CD4-positive, alpha-beta memory T cell (primary cell): ENCODE data around the gene NPTX1. TPM values are rescaled to one million over a fixed set of nuclear protein-coding genes. Genes with fewer than 3 reads are reported as not detected.

Experiments
- CTCF ChIA-PET: fragments of 350-600 bp; sonication (Branson Sonifier 250); formaldehyde crosslinking; loops from one replicate; lab custom pipeline; 2021; ENCODE audit warnings: inconsistent platforms; ENCODE audit not compliant: partially characterized antibody; lab: Charles Lee
- POLR2A ChIA-PET: fragments of 350-600 bp; sonication (Branson Sonifier 250); formaldehyde crosslinking; loops from one replicate; lab custom pipeline; 2021; ENCODE audit not compliant: partially characterized antibody; lab: Charles Lee
- DNase-seq, 5 donors: peaks; one replicate each; pipeline versions ENCODE4 v3.0.0 to v3.0.0-alpha.2; 2020 to 2022; ENCODE audit warnings: mixed read lengths in 1 of 5
- H3K27ac ChIP-seq: one replicate; pipeline ENCODE4 v1.7.0; 2013; ENCODE audit warnings: low read depth, low read length
- H3K27me3 ChIP-seq: 2 replicates; pipeline ENCODE4 v1.7.0; 2013; ENCODE audit warnings: mild to moderate bottlenecking, low read length, moderate library complexity; ENCODE audit not compliant: insufficient read depth
- H3K36me3 ChIP-seq: 2 replicates; pipeline ENCODE4 v1.7.0; 2013; ENCODE audit warnings: mild to moderate bottlenecking, low read length, moderate library complexity; ENCODE audit not compliant: insufficient read depth
- H3K4me1 ChIP-seq: 2 replicates; pipeline ENCODE4 v1.7.0; 2013; ENCODE audit warnings: mild to moderate bottlenecking, low read length, moderate library complexity; ENCODE audit not compliant: insufficient read depth
- H3K4me3 ChIP-seq, 2 donors: one replicate each; pipeline ENCODE4 v1.7.0; 2013; ENCODE audit warnings: low read length in 2 of 2, mild to moderate bottlenecking in 1 of 2
- H3K9me3 ChIP-seq, 2 donors: one replicate each; pipeline ENCODE4 v1.7.0; 2013; ENCODE audit warnings: low read length in 2 of 2, control low read depth in 1 of 2; ENCODE audit not compliant: control insufficient read depth in 1 of 2
- H3K27ac Mint-ChIP-seq, 7 donors: one replicate each; pipeline ENCODE4 v1.8.0; 2020 to 2021; ENCODE audit warnings: mixed read lengths in 7 of 7, mild to moderate bottlenecking in 6 of 7, inconsistent platforms in 3 of 7, moderate library complexity in 3 of 7
- H3K27me3 Mint-ChIP-seq, 2 donors: one replicate each; pipeline ENCODE4 v1.8.0; 2020 to 2021; ENCODE audit warnings: mixed read lengths in 2 of 2
- H3K36me3 Mint-ChIP-seq, 2 donors: one replicate each; pipeline ENCODE4 v1.8.0; 2020 to 2021; ENCODE audit warnings: mixed read lengths in 2 of 2, inconsistent platforms in 1 of 2, mild to moderate bottlenecking in 1 of 2
- H3K4me1 Mint-ChIP-seq, 4 donors: one replicate each; pipeline ENCODE4 v1.8.0; 2020 to 2021; ENCODE audit warnings: mixed read lengths in 4 of 4, mild to moderate bottlenecking in 1 of 4
- H3K4me3 Mint-ChIP-seq, 8 donors: one replicate each; pipeline ENCODE4 v1.8.0; 2020 to 2021; ENCODE audit warnings: mixed read lengths in 8 of 8, mild to moderate bottlenecking in 7 of 8, moderate library complexity in 6 of 8, inconsistent platforms in 3 of 8
- H3K9me3 Mint-ChIP-seq, 8 donors: one replicate each; pipeline ENCODE4 v1.8.0; 2020 to 2021; ENCODE audit warnings: mixed read lengths in 8 of 8, mild to moderate bottlenecking in 5 of 8, inconsistent platforms in 3 of 8, moderate library complexity in 1 of 8
- intact Hi-C: fragments of 100-400 bp; cut with micrococcal nuclease; formaldehyde crosslinking; loops from one replicate; pipeline ENCODE4 v1.15.1; 2023
- polyA plus RNA-seq, 2 donors: library from polyadenylated mRNA; unstranded; fragments of 300-500 nt; fragmentation: Illumina TruSeq; gene quantifications; one replicate each; pipeline ENCODE4 v1.2.3, GENCODE V29; 2021
- total RNA-seq, 2 experiments: library from RNA; stranded (reverse); gene quantifications; one replicate each; pipeline ENCODE4 v1.2.3, GENCODE V29; 2021

The NPTX1 gene
- total and polyA plus RNA-seq, 4 experiments from 2014 or later = 0.38 TPM; not detected in 3

DNA sequence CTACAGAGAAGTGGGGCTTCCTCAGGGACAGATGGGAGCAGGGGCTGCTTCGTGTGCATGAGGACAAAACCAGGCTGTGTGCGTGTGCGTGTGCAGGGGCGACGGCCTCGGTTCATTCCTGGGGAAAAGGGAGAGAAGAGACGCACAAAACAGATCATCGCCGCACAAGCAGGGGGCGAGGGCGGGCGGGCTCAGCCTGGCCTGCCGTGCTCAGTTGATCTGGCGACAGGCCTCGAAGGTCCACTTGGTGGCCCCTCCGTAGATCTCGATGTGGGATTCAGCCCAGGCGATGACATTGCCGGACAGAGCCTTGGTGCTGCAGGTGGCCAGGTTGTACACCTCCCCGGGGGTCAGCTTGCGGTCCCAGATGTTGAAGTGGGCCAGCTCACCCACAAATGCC, 5.8 kb downstream of the NPTX1 start:
- ChIA-PET CTCF (no interaction called here), POLR2A (no interaction called here)
- no peaks in the 10 kb centered on the region for H3K36me3 Mint-ChIP-seq
- H3K4me1 Mint-ChIP-seq = peaks cover 15 to 27% (median 20%) of the 10 kb centered on the region in 4 donors
- intact Hi-C loops = no loop called here
- no peak overlapping the region for H3K4me3 Mint-ChIP-seq
- no peak for DNase-seq
- no peak overlapping the region for H3K4me3 ChIP-seq
- H3K36me3 ChIP-seq = no peaks in the 10 kb centered on the region
- H3K9me3 ChIP-seq = no peaks in the 10 kb centered on the region
- no peak overlapping the region for H3K27ac Mint-ChIP-seq
- no peaks in the 10 kb centered on the region for H3K9me3 Mint-ChIP-seq
- H3K27me3 ChIP-seq = peaks cover 10% of the 10 kb centered on the region
- H3K27me3 Mint-ChIP-seq = peaks cover 45 to 56% of the 10 kb centered on the region in 2 donors
- H3K27ac ChIP-seq = no peak overlapping the region
- H3K4me1 ChIP-seq = peaks cover 14% of the 10 kb centered on the region

- ChIA-PET CTCF (no interaction called here), POLR2A (no interaction called here)
- H3K4me1 ChIP-seq = peaks cover 4% of the 10 kb centered on the region
- H3K4me3 Mint-ChIP-seq = no peak overlapping the region
- H3K27me3 Mint-ChIP-seq = peaks cover 41 to 53% of the 10 kb centered on the region in 2 donors
- H3K36me3 Mint-ChIP-seq = no peaks in the 10 kb centered on the region
- no peak overlapping the region for H3K27ac Mint-ChIP-seq
- DNase-seq = peak in 1 of 5 donors; percentile 9
- no peaks in the 10 kb centered on the region for H3K9me3 ChIP-seq
- H3K36me3 ChIP-seq = no peaks in the 10 kb centered on the region
- H3K27ac ChIP-seq = no peak overlapping the region
- no peaks in the 10 kb centered on the region for H3K9me3 Mint-ChIP-seq
- intact Hi-C loops = no loop called here
- H3K4me3 ChIP-seq = no peak overlapping the region
- H3K27me3 ChIP-seq = peaks cover 13% of the 10 kb centered on the region
- peaks cover 8 to 17% (median 11%) of the 10 kb centered on the region in 4 donors for H3K4me1 Mint-ChIP-seq
These were observed 6.7 kb downstream of the NPTX1 start for GRCh38 chr17:80469667-80470066.

DNA sequence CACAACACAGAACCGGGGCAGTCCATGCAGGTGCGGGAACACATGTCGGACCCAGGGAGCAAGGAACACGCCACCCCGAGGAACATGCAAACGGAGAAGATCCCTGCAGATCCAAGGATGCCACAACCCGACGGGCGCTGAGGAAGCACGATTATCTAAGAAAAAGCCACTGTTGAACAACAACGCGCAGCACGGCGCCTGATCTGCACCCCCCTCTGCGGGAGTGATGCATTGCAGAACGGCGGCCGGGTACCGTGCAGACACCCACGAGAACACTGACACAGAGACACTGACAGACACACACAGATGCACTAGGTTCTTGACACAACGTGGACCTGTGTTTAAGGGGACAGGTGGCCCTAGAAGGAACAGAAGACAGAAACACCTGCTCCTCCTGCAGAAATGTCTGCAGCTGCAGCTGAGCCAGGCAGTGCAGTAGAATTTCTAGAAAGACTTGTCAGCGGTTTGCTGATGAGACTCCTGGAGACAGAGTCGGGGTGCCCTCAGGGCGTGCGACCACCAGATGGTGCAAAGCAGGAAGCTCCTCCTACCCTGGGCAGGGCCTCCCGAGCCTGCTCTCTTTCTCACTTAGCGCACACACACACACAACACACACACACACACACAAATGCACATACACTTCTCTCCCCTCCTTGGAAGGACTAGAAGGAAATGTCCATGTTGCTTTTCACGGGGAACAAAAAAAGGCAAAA, 7.5 kb downstream of the NPTX1 start:
- H3K36me3 ChIP-seq = no peaks in the 10 kb centered on the region
- DNase-seq = no peak
- POLR2A ChIA-PET = interaction anchor here (0.9 kb wide), 1 partner anchor 14 kb away, joined by 4 read pairs; no protein-coding TSS in a partner anchor
- H3K27me3 ChIP-seq = peaks cover 13% of the 10 kb centered on the region
- Mint-ChIP-seq H3K27me3 (peaks cover 39 to 50% of the 10 kb centered on the region in 2 donors), H3K4me1 (peaks cover 5 to 10% (median 8%) of the 10 kb centered on the region in 4 donors), H3K9me3 (no peaks in the 10 kb centered on the region), H3K4me3 (no peak overlapping the region), H3K27ac (peak overlapping the region in 1 of 7 donors; percentile 63), H3K36me3 (no peaks in the 10 kb centered on the region)
- intact Hi-C loops = no loop called here
- H3K4me1 ChIP-seq = no peaks in the 10 kb centered on the region
- no peaks in the 10 kb centered on the region for H3K9me3 ChIP-seq
- no peak overlapping the region for H3K27ac ChIP-seq
- H3K4me3 ChIP-seq = no peak overlapping the region
- CTCF ChIA-PET = no interaction called here

GRCh38 chr17:80468242-80468641, 8.2 kb downstream of the NPTX1 start:
- ChIA-PET CTCF (no interaction called here), POLR2A (interaction anchor here (0.9 kb wide), 1 partner anchor 14 kb away, joined by 4 read pairs; no protein-coding TSS in a partner anchor)
- Mint-ChIP-seq H3K27ac (no peak overlapping the region), H3K36me3 (no peaks in the 10 kb centered on the region), H3K27me3 (peaks cover 40 to 50% of the 10 kb centered on the region in 2 donors), H3K9me3 (no peaks in the 10 kb centered on the region), H3K4me3 (peak overlapping the region in 1 of 8 donors; percentile 15), H3K4me1 (peaks cover 5 to 10% (median 8%) of the 10 kb centered on the region in 4 donors)
- no peak for DNase-seq
- Histone ChIP-seq H3K27ac (no peak overlapping the region), H3K36me3 (no peaks in the 10 kb centered on the region), H3K27me3 (peaks cover 13% of the 10 kb centered on the region), H3K9me3 (no peaks in the 10 kb centered on the region), H3K4me1 (no peaks in the 10 kb centered on the region), H3K4me3 (no peak overlapping the region)
- intact Hi-C loops = no loop called here

GRCh38 chr17:80466188-80466705, 10.2 kb downstream of the NPTX1 start:
- H3K4me3 Mint-ChIP-seq = no peak overlapping the region
- CTCF ChIA-PET = no interaction called here
- H3K27me3 ChIP-seq = peaks cover 13% of the 10 kb centered on the region

DNA sequence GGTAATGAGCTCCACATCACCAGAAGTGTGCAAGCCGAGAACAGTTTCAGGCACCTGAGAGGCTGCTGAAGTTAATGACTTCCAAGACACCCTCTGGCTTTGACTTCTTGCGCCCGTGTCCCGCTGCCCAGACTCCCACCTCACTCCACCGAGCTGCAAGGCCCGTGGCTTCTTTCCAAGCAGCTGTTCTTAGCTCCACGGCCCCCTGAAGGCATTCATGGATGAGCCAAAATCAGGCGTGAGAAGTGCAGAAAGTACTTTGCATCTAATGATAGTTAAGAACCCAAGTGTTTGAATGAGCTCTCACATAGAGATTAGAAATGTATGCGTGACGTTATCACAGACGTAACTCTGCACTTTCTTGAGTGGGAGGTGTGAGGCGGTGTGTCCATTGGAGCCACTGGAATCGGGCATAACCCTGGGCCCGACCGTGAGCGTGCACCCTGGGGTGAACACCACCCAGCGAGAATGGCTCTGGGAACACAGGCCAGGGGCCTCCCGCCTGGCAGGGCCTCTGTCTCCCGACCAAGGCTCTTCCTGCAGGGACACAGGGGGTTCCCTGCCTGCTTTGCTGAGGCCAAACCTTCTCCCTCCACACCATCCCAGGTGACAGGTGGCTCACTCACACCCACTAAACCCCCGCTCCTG, 11.0 kb downstream of the NPTX1 start:
- no peaks in the 10 kb centered on the region for H3K36me3 Mint-ChIP-seq
- Histone ChIP-seq H3K27me3 (peaks cover 13% of the 10 kb centered on the region), H3K4me3 (no peak overlapping the region), H3K27ac (no peak overlapping the region), H3K9me3 (no peaks in the 10 kb centered on the region), H3K4me1 (no peaks in the 10 kb centered on the region), H3K36me3 (no peaks in the 10 kb centered on the region)
- H3K9me3 Mint-ChIP-seq = no peaks in the 10 kb centered on the region
- DNase-seq = no peak
- ChIA-PET CTCF (no interaction called here), POLR2A (interaction anchor here (1.3 kb wide), 1 partner anchor 11 kb away, joined by 6 read pairs; no protein-coding TSS in a partner anchor)
- H3K4me3 Mint-ChIP-seq = no peak overlapping the region
- intact Hi-C loops = no loop called here
- H3K27me3 Mint-ChIP-seq = peaks cover 37 to 39% of the 10 kb centered on the region in 2 donors
- H3K27ac Mint-ChIP-seq = no peak overlapping the region
- H3K4me1 Mint-ChIP-seq = peaks cover 0 to 1% (median 0%) of the 10 kb centered on the region in 4 donors

More at GRCh38 chr17:80466188-80466705, 10.2 kb downstream of the NPTX1 start:
- no peaks in the 10 kb centered on the region for H3K36me3 Mint-ChIP-seq
- POLR2A ChIA-PET = no interaction called here
- no peak overlapping the region for H3K27ac Mint-ChIP-seq
- Histone ChIP-seq H3K27ac (no peak overlapping the region), H3K9me3 (no peaks in the 10 kb centered on the region), H3K36me3 (no peaks in the 10 kb centered on the region), H3K4me3 (no peak overlapping the region), H3K4me1 (no peaks in the 10 kb centered on the region)
- DNase-seq = no peak
- intact Hi-C loops = no loop called here
- H3K4me1 Mint-ChIP-seq = peaks cover 0 to 1% (median 0%) of the 10 kb centered on the region in 4 donors
- H3K27me3 Mint-ChIP-seq = peaks cover 33 to 35% of the 10 kb centered on the region in 2 donors
- no peaks in the 10 kb centered on the region for H3K9me3 Mint-ChIP-seq

DNA sequence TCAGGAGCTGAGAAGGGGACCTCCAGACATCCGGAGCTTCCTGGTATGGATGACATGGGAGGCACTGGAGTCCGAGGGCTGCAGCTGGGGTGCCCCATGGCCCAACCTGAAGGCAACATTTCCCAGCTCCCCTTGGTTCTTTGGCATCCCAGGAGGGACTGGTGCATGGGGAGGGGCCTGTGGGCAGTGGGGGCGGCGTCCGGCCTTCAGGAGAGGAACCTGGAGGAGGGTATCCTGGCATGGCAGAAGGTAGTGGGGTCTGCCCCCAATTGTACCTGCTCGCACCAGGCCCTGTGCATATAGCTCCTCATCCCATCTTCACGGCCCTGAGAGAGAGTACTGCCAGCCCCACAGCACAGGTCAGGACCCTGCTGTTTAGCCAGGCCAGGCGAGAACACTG, 11.9 kb downstream of the NPTX1 start:
- Mint-ChIP-seq H3K9me3 (no peaks in the 10 kb centered on the region), H3K4me3 (no peak overlapping the region), H3K4me1 (peaks cover 0 to 1% (median 0%) of the 10 kb centered on the region in 4 donors), H3K27me3 (peaks cover 37 to 38% of the 10 kb centered on the region in 2 donors), H3K36me3 (no peaks in the 10 kb centered on the region), H3K27ac (no peak overlapping the region)
- H3K4me1 ChIP-seq = no peaks in the 10 kb centered on the region
- peaks cover 13% of the 10 kb centered on the region for H3K27me3 ChIP-seq
- POLR2A ChIA-PET = interaction anchor here (0.6 to 1.3 kb wide), 3 partner anchors 10 to 295 kb away, joined by 4 to 6 read pairs (median 4); no protein-coding TSS in a partner anchor
- no peak overlapping the region for H3K4me3 ChIP-seq
- CTCF ChIA-PET = interaction anchor here (1.0 kb wide), 1 partner anchor 37 kb away, joined by 3 read pairs; no protein-coding TSS in a partner anchor
- no peak overlapping the region for H3K27ac ChIP-seq
- intact Hi-C loops = no loop called here
- no peaks in the 10 kb centered on the region for H3K9me3 ChIP-seq
- no peak for DNase-seq
- H3K36me3 ChIP-seq = no peaks in the 10 kb centered on the region
